Stimulated activated CD8-positive, alpha-beta memory T cell treated with anti-CD3 and anti-CD28 coated beads, Interleukin-2, amount 100 ng/mL, for 1 hour (primary cell): ENCODE results near the gene TRPC1.
"Not testable (repeated sequence)": the region's sequence is repeated elsewhere in the genome, so short reads cannot be mapped to it uniquely, and the experiment has no call there.

Experiments
- DNase-seq, 2 donors: peaks; one replicate each; pipeline ENCODE4 v3.0.0-alpha.2; 2020; ENCODE audit warnings: low read depth in 2 of 2

Gene TRPC1

DNA sequence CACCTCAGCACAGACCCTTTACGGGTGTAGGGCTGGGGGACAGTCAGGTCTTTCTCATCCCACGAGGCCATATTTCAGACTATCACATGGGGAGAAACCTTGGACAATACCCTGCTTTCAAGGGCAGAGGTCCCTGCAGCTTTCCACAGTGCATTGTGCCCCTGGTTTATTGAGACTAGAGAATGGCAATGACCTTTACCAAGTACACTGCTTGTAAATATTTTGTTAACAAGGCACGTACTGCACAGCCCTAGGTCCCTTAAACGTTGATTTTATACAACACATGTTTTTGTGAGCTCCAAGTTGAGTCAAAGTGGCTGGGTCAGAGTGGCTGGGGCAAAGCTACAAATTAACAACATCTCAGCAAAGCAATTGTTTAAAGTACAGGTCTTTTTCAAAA is 28.8 kb downstream of the TRPC1 start:
- not testable (repeated sequence) for DNase-seq

DNA sequence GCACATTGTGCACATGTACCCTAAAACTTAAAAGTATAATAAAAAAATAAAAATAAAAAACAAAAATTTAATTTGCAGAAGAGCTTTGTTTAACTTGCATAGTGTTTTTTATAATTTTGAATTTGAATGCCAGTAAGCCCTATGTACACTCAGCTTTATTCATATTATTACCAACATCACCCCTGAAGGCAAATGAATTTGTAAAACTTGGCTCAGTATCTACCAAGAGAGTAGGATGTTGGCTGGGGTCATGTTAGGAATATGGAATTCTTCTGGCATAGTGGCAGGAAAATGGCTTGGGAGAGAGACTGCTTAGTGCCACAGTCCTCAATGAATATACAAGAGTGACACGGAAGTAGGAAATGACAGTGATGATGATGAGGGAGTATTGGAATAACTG is 30.7 kb downstream of the TRPC1 start:
- no peak for DNase-seq

DNA sequence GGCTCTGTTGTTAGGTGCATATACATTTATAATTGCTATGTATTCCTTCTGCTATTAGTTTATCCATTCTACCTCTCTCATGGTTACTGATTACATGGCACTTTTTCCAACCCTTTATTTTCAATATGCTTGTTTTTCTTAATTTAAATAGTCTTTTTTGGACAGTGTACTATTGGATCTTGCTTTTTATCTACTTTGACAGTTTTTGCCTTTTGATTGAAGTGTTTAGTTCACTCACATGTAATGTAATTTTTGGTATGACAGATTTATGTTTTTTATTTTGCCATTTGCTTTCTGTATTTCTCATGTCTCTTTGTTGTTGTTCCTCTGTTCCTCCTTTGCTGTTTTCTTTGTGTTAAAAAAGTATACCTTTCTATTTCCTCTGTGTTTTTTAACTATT is 44.5 kb downstream of the TRPC1 start:
- DNase-seq: no peak

DNA sequence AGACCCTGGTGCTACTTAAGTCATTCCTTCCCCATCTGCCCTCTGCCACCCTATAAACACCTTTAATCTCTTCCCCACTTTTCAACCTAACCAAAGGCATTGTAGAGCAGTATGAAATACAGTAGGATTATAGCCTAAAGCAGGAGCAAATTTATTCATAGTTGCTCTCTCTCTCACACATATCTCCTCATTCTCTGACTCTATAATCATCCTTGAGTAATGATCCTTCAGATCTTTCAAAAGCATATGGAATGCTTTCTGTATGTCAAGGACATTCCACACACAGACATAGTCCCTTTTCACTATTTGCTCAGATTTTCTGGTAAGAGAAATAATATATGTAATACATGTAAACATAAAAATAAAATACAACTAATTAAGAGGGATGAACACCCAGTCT is 54.1 kb downstream of the TRPC1 start:
- no peak for DNase-seq

DNA sequence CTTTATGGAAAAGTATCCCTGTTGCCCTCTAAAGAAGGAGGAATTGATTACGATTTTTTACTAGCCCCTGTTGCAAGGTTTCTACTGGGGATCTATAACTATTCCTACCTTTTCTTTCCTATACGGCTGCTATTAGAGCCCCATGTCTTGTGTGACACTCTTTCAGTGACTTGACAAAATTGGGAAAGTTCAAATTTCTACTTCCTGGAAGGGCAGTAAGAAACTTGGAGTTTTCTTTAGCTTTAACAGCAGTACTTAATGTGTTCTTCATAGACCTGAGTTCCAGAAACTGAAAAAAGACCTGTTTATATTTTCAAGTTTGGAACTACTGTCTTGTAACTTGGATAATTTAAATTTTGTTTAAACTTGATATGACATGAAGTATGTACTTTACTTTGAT is 54.7 kb downstream of the TRPC1 start:
- DNase-seq: no peak

DNA sequence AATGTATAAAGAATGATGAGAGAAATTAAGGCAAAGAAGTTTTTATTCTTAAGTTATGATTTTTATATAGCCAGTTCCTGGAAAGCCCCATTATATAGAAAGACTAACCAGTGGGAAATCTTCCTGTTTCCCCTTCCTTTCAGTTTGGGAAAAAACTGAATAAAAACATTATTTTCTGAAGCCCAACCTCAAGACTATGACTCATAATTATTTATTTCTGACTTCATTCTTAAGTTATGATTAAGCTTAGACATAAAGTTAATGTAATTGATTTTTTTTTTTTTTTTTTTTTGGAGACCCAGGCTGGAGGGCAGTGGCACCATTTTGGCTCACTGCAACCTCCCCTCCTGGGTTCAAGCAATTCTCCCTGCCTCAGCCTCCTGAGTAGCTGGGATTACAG is 55.8 kb downstream of the TRPC1 start:
- no peak for DNase-seq

DNA sequence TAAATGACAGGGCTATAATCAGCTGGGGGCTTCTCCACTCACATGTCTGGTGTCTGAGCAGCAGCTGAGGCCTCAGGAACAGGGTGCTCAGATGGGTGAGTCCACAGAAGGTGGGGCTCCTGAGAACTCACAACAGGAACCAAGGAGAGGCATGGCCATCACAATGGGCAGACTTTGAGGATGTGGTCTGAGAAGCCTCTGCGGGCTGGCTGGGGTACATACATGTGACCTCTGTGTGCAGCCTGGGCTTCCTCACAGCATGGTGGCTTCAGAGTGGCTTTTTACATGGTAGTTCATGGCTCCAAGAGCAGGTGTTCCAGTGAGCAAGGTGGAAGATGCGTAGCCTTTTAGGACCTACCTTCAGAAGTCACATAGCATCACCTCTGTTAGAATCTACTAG is 58.8 kb downstream of the TRPC1 start:
- no peak for DNase-seq

DNA sequence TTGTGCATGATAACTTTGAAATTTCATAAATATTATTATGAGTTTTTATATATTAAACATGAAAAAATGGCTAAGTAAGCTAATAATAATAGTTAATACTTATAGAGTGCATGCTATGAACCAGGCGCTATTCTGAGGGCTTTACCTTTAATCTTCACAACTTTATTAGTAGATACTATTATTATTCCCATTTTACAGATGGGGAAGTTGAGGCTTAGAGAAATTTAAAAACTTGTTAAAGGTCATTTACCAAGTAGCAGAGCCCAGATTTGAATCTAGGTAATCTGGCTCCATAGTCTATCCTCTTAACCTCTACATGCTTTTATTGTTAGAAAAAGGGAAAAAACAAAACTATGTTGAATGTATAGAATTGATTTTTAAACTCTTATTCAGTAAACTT is 60.4 kb downstream of the TRPC1 start:
- DNase-seq: no peak

DNA sequence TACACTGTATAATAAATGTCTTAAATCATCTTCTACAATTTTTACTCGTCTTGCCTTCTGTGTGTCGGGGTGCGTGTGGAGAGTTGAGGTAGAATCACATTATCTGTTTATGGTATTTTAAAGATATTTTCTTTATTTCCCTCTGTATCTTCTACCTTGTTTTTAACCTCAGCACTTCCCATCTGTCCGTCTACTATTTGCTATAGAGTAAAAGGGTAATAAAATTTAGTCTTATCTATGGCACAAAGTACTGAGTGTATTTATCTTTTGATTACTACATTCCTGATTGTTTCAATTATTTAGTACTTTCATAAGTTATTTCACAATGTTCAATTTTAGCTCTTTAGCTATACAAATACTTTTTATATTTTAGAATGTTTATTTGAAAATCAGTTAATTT is 62.2 kb downstream of the TRPC1 start:
- DNase-seq: no peak

DNA sequence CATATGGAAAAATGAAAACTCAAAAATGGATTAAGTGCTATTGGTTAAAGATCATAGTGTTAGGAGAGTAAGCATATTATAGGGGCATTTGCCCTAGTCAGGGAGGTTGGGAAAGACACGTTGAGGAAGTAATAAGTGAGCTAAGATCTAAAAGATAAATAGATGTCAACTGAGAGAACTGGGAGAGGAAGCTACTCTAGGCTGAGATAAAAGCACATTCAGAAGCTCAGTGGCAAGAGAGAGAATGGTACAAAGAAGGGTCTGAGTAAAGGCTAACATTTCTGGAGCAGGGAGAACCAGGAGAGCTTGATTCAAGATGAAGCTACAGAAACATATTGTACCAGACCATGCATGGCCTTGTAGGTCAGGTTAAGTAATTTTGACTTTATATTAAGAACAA is 63.9 kb downstream of the TRPC1 start:
- no peak for DNase-seq

DNA sequence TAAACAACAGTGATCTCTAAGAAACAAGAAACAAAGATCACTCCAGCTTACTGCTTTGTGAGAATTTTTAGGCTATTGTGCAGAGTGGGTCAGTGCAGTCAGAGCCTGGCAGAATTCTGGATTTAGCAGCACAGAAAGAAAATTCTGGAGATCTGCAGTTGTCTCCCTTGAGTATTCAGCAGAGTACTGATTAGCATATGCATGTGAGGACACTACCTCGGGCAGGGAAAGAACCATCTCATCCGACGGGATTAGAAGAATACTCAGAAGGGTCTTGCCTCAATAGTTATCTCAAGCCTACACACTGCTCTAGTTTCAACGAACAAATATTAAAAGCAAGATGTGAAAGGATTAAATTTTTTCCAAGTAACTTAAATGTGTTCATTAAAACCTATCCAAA is 70.7 kb downstream of the TRPC1 start:
- no peak for DNase-seq

DNA sequence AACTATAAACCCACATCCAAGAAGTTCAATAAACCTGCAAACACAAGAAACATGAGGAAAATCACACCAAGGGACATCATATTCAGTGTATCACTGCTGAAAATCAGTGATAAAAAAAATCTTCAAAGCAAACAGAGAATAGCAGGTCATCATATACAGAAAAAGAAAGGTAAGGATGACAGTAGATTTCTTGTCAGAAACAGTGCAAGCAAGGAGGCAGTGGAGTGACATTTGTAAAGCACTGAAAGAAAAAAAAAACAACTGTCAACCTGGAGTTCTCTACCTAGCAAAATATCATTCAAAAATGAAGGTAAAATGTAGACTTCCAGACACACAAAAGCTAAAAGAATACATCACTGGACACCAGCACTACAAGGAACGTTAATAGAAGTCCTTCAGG is 71.5 kb downstream of the TRPC1 start:
- DNase-seq: no peak

DNA sequence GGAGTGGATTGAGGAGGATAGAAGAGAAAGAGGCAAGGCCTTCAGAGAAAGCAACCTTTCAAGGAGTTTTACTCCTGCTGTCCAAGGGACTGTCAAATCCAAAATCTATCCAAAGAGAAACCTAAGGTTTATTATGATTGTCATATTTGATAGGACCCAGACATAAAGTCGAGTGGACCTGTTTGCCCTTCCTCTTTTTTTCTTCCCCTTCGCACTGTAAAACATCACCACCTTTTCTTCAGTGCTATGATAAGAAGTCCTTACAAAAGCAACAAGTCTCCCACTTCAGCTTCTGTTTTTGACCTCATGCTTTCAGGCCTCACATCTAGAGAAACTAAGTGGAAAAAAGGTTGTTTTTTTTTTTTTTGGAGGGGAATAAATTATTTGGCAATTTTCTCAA is 73.0 kb downstream of the TRPC1 start:
- no peak for DNase-seq

DNA sequence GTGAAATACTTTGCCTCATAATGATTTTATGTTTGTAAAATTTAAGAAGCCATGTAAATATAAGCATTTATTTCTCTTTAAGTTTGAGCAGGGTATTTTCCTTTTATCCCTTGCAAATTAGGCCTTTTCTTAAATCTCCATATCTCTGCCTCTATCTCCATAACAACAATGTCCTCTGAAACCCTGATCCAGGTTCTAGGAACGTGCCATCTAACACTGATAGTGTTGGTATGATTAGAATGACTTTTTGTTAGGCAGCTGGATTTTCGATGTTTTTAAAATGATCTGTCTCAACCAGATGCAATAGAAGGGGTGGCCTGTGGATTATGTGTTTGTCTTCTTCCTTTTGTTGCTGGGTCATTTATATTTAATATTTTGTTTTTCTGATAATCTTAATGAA is 77.9 kb downstream of the TRPC1 start:
- no peak for DNase-seq

DNA sequence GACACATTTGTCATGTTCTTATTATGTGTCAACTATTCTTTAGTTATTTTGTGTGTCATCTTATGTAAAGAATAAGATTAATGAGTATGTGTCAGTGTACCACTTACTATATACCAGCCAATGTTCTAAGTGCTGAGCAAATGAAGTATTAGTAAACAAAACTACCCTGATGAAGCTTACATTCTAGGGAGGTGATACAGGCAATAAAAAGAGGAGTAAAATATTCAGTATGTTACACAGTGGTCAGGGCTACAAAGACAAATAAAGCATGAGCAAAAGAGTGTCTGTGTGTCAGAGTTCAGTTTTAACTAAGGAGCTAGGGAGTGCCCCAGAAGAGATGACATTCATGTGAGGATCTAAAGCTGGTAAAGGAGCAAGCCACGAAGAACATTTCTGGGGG is 79.1 kb downstream of the TRPC1 start:
- DNase-seq: no peak

DNA sequence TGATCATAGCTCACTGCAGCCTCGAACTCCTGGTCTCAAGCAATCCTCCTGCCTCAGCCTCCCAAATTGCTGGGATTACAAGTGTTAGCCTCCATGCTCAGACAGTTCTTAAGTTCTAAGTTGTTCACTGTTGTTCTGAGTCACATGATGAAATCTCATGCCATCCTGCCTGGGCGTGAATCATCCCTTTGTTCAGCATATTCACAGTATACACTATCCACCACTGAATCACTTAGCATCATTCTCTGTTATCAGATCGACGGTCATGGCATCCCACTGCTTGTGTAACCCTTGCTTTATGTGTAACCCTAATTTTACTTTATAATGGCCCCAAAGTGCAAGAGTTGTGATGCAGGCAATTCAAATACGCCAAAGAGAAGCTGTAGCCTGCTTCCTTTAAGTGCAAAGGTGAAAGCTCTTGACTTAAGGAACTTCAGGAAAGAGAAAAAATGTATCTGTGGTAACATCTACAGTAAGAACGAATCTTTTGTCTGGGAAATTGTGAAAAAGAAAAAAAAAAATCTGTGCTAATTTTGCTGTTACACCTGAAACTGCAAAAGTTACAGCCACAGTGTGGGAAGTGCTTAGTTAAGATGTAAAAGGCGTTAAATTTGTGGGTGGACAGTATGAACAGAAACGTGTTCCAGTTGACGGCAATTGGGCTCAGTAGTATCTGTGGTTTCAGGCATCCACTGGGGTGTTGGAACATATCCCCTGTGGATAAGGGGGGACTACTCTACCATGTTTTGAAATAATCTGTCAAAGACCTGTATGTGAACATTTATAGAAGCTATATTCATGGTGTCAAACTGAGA is 84.5 kb downstream of the TRPC1 start:
- no peak for DNase-seq

DNA sequence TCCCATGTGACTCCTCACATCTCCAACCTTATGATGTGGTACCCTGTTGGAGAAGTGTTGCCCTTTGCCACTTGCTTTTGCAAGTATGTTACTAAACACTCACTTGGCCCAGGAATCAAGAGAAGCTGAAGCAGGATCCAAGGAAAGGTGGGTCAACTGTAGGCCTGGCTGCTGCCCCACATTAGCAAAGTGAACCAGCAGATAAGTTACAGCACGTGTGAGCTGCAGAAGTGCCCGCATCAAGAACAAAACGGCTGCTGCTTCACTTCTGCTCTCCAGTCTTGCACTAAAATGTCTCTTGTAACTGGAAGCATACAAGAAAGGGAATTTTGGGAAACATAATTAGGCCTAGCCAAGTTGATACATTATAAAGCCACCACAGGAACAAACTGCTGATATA is 85.4 kb downstream of the TRPC1 start:
- no peak for DNase-seq

DNA sequence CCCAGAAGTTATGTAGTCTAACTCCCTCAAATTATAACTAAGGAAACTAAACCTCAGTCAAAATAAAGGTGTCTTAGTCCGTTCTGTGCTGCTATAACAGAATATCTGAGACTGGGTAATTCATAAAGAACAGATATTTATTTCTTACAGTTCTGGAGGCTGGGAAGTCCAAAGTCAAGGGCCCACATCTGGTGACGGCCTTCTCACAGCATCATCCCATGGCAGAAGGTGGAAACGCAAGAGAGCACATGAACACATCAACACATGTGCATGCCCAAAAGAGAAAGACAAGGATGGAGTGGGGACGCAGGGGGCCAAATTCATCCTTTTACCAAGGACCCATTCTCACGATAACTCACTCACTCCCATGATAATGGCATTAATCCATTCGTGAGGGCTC is 92.0 kb downstream of the TRPC1 start:
- DNase-seq: no peak

DNA sequence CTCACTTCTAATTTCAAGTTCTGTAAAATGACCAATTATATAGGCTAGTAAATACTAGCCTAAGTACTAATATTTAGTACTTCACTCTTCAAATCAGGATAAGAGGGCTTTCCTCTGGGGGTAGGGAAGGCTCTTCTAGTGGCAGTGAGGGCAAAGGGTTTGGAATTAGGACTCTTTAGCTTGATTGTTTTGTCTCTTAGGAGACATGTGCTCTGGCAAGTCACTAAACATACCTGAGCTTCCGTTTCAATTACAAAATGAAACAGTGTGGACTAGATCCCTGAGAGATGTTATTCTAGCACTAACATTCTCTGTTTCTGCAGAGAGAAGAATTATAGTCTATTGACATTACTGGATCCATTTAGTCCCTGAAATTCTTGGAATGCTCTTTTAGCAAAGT is 93.5 kb downstream of the TRPC1 start:
- DNase-seq: no peak

DNA sequence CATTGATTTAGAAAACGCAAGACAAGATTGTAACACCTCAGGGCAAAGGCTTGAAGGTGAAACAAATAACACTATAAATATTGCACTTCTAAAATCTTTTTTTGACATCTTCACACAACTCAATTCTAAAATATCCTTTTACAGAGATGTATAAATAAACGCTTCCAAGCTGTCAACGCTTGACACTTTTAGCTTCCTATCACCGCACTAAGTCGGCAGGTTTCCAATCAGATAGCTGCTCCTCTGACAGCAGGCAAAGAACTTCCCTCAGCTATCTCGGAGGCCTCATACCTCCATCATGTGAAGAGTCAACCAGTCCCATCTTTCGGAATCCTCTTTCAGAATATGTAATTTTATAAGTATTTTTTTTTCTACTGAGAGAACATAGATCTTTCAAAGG is 94.1 kb downstream of the TRPC1 start:
- no peak for DNase-seq

DNA sequence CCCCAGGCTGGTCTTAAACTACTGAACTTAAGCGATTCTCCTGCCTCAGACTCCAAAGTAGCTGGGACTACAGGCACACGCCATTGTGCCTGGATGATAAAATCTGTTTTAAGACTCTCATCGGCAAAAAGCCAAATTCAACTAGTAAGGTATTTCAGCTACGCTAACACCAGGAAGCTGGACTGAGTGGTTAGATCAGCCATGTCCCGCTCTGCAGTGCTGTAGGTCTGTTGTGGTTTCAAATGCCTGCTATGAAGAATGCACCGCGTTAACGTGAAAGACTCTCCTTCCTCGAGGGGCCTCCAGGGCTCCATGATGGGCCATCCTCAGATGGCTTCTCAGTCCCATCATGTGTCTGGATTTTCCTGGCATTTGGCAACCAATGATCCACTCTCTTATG is 94.8 kb downstream of the TRPC1 start:
- no peak for DNase-seq

DNA sequence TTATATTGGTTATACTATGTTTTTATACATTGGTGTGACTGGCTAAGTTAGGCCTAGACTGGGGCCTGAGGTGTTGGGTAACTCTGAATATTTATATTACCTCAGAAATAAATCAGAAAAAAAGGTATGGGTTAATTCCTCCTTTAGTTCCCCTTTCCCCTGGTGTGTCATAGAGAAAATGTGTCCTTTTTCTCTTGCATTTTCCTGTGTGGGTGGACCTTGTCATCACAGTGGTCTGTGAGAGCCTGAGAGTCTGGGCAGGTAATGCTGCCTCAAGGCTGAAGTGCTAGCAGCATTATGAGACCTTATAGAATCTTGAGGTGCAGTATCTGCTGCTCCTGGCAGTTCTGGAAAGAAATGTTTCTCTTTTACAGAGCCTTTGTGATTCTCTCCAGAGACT is 95.3 kb downstream of the TRPC1 start:
- DNase-seq: no peak

DNA sequence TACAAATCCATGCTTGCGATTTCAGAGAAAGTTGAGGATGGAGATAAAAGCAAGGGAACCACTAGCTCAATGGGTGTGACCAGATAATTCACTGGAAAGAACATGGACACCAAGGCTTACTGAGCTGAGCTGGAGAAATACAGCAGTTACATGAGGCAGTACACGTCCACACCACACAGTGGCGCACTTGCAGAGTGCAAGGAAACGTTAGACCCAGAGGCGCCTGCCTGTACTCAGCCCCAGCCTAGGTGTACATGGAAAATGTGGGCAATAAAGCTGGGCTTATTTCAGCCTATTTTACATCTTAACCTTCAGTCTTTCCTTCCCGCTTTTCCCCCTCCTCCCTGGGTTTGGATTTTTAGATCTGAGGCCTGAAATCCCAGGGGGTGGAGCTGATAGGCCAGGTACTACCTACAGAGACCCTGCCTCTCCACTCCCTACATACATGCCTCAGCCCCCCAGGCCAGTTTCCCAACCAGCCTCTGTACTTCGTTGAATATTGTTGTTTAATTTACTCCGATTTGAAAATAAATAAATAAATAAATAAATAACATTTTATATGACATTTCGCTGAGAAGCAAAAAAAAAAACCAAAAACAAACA is 105.0 kb downstream of the TRPC1 start:
- peak in 1 of 2 donors; percentile 24 for DNase-seq

DNA sequence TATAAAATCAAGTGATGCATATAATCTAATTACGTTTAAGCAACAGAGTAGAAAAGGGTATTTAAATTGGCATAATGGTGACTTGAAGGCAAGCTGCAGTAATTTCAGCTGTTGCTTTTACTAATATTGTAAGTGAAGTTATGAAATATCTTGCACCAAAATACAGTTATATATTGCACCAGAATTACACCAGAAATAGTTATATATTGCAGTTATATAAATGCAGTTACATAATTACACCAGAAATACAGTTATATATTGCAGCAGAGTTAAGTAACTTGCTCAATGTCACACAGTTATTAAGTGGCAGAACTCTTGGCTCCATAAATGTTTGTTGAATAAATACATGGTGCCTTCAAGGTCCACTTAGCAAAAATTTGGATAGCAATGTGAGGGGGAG is 113.7 kb downstream of the TRPC1 start:
- DNase-seq: no peak
